HG02759 (cell line): ENCODE measurements around the gene DHRS11.

Experiments
- ATAC-seq: cut with Tn5 transposase; IDR thresholded peaks from one replicate; pipeline ENCODE4 v1.9.1; 2021; ENCODE audit warnings: mild to moderate bottlenecking, moderate library complexity; ENCODE audit not compliant: unreplicated experiment

The DHRS11 gene

DNA sequence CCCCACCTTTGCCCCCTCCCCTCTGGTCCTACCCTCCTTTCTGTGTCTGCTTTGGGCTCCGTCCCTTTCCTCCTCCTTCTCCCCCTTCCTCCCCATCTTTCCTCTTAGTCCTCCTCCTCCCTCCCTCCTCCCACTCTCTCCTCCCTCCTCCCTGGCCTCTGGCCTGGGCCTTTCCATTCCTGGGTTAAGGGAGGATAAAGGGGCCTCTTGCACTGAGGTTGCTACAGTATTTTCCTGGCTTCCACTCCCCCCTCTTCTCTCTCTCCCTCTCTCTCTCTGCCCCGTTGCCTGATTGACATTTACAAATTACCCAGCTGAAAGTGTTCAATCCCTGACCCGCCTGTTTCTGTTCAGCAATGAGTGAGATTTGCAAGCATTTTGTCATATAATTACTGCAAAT is 53.7 kb downstream of the DHRS11 start:
- ATAC-seq = no peak

- ATAC-seq = no peak
Measured at GRCh38 chr17:36647636-36648035, 56.0 kb downstream of the DHRS11 start.

DNA sequence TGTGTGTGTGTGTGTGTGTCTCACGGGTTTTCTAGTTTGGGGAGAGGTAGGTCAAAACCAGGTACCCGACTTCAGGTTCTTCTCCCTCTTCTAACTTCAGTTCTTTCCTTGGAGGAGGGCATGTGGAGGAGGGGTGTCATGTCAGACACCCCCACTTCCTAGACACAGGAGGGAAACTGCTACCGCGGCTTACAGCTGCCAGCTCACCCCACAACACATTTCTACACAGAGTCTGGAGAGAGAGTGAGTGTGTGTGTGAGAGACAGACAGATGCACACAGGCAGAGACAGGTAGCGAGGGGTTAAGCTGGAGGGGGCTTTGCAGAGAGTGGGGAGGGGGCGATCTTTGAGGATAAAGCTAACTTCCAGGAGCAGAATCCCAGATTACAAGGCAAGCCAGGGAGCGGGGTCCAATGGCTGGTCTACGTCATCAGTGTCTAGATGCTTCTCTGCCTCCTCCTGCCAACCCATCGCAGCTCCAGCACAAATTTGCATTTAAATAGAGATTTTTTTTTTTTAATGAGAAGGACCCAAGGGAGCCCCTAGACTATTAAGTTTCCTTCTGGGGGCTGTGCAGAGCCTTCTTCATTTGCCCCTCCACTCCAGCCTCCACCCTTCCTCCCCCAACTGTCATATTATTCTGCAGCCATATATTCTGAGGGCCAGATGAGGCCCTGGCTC is 58.6 kb downstream of the DHRS11 start:
- no peak for ATAC-seq
